GM23338 (cell line): ENCODE data around the gene DNAJC1. TPM values are rescaled to one million over a fixed set of nuclear protein-coding genes. Genes with fewer than 3 reads are reported as not detected.

Experiments used
- ATAC-seq: fragments of 200-7000 bp; cut with Tn5 transposase; 3 replicates; pipeline ENCODE4 v1.9.1; 2020
- DNase-seq: peaks from one replicate; pipeline ENCODE4 v3.0.0-alpha.2; 2015; ENCODE audit warnings: low spot score
- H2AFZ ChIP-seq: fragments of 200-600 bp; sonication (generic); 2 replicates; pipeline ENCODE4 v1.8.0; 2016; ENCODE audit warnings: antibody characterized with exemption, mild to moderate bottlenecking, moderate library complexity
- H3F3A ChIP-seq: fragments of 200-600 bp; sonication (generic); replicated peaks from 2 replicates; pipeline ENCODE4 v1.8.0; 2017; ENCODE audit warnings: antibody characterized with exemption, mixed run types, low read depth
- H3K27ac ChIP-seq: fragments of 200-600 bp; sonication (generic); 2 replicates; pipeline ENCODE4 v1.6.1; 2016; ENCODE audit warnings: low read depth
- H3K27me3 ChIP-seq: fragments of 200-600 bp; sonication (generic); 2 replicates; pipeline ENCODE4 v1.8.0; 2016; ENCODE audit warnings: mild to moderate bottlenecking, mixed run types, moderate library complexity; ENCODE audit not compliant: insufficient read depth
- H3K36me3 ChIP-seq: fragments of 200-600 bp; sonication (generic); 2 replicates; pipeline ENCODE4 v1.8.0; 2016; ENCODE audit warnings: mild to moderate bottlenecking; ENCODE audit not compliant: insufficient read depth
- H3K4me1 ChIP-seq: fragments of 200-600 bp; sonication (generic); 2 replicates; pipeline ENCODE4 v1.8.0; 2016; ENCODE audit warnings: mild to moderate bottlenecking, moderate library complexity; ENCODE audit not compliant: insufficient read depth
- H3K4me2 ChIP-seq: fragments of 200-600 bp; sonication (generic); 2 replicates; pipeline ENCODE4 v1.7.1; 2017; ENCODE audit warnings: mixed run types
- H3K4me3 ChIP-seq: fragments of 200-600 bp; sonication (generic); 2 replicates; pipeline ENCODE4 v1.6.1; 2016; ENCODE audit warnings: mixed run types
- H3K79me2 ChIP-seq: fragments of 200-600 bp; sonication (generic); replicated peaks from 2 replicates; pipeline ENCODE4 v1.8.0; 2017; ENCODE audit warnings: mild to moderate bottlenecking; ENCODE audit not compliant: insufficient read depth
- H3K9me2 ChIP-seq: fragments of 200-600 bp; sonication (generic); 2 replicates; pipeline ENCODE4 v1.8.0; 2017; ENCODE audit not compliant: insufficient read depth
- H4K20me1 ChIP-seq: fragments of 200-600 bp; sonication (generic); replicated peaks from 2 replicates; pipeline ENCODE4 v1.8.0; 2017; ENCODE audit warnings: mild to moderate bottlenecking; ENCODE audit not compliant: insufficient read depth
- H3K27ac Mint-ChIP-seq: 2 replicates; pipeline ENCODE4 v1.8.0; 2020; ENCODE audit warnings: inconsistent platforms, mild to moderate bottlenecking, moderate library complexity, mixed read lengths
- H3K27me3 Mint-ChIP-seq: 3 replicates; pipeline ENCODE4 v1.8.0; 2022; ENCODE audit warnings: low read depth, mild to moderate bottlenecking, moderate library complexity, mixed read lengths, inconsistent platforms; ENCODE audit not compliant: insufficient read depth, poor library complexity
- H3K36me3 Mint-ChIP-seq: 3 replicates; pipeline ENCODE4 v1.8.0; 2021; ENCODE audit warnings: low read depth, mild to moderate bottlenecking, inconsistent platforms, moderate library complexity, mixed read lengths
- H3K4me1 Mint-ChIP-seq: 3 replicates; pipeline ENCODE4 v1.8.0; 2020; ENCODE audit warnings: mild to moderate bottlenecking, inconsistent platforms, mixed read lengths
- H3K4me3 Mint-ChIP-seq: 3 replicates; pipeline ENCODE4 v1.8.0; 2021; ENCODE audit warnings: moderate library complexity, mild to moderate bottlenecking, inconsistent platforms, mixed read lengths
- H3K9me3 Mint-ChIP-seq: 3 replicates; pipeline ENCODE4 v1.8.0; 2020; ENCODE audit warnings: moderate library complexity, mild to moderate bottlenecking, inconsistent platforms, mixed read lengths
- CREB1 ChIP-seq: fragments of 250-450 bp; sonication (Bioruptor Pico); IDR thresholded peaks from 2 replicates; pipeline ENCODE4 v1.5.0; 2020; ENCODE audit warnings: low read depth, mild to moderate bottlenecking, moderate library complexity
- CTCF ChIP-seq, 2 experiments: fragments of 200-600 bp in 1 of 2; sonication (generic) in 1 of 2; conservative IDR thresholded peaks; 2 replicates each; pipeline versions ENCODE4 v1.5.1 to v1.6.1; 2016 to 2017; ENCODE audit warnings: antibody characterized with exemption in 2 of 2, low read depth in 2 of 2, mild to moderate bottlenecking in 2 of 2, moderate library complexity in 1 of 2
- ETS1 ChIP-seq: IDR thresholded peaks from 2 replicates; pipeline ENCODE4 v1.6.1; 2016; ENCODE audit warnings: antibody characterized with exemption
- EZH2 ChIP-seq: fragments of 200-600 bp; sonication (generic); IDR thresholded peaks from one replicate; pipeline ENCODE4 v1.8.0; 2017; ENCODE audit warnings: antibody characterized with exemption, mild to moderate bottlenecking, low read depth; ENCODE audit not compliant: unreplicated experiment
- EZH2phosphoT487 ChIP-seq: fragments of 200-600 bp; sonication (generic); IDR thresholded peaks from one replicate; pipeline ENCODE4 v1.8.1; 2018; ENCODE audit warnings: antibody characterized with exemption; ENCODE audit not compliant: unreplicated experiment
- JUNB ChIP-seq: IDR thresholded peaks from one replicate; pipeline ENCODE4 v1.6.1; 2016; ENCODE audit warnings: antibody characterized with exemption; ENCODE audit not compliant: unreplicated experiment
- NANOG ChIP-seq: IDR thresholded peaks from 2 replicates; pipeline ENCODE4 v1.6.1; 2016; ENCODE audit warnings: antibody characterized with exemption, borderline replicate concordance
- POLR2AphosphoS5 ChIP-seq: IDR thresholded peaks from 2 replicates; pipeline ENCODE4 v1.6.1; 2016; ENCODE audit warnings: antibody characterized with exemption, low read depth
- STAT1 ChIP-seq: IDR thresholded peaks from one replicate; pipeline ENCODE4 v1.6.1; 2016; ENCODE audit warnings: antibody characterized with exemption; ENCODE audit not compliant: unreplicated experiment
- ZNF114 ChIP-seq: fragments of 250-450 bp; sonication (Bioruptor Pico); IDR thresholded peaks from 2 replicates; pipeline ENCODE4 v1.5.0; 2020; ENCODE audit warnings: mild to moderate bottlenecking, moderate library complexity
- ZNF331 ChIP-seq: fragments of 250-450 bp; sonication (Bioruptor Pico); IDR thresholded peaks from 2 replicates; pipeline ENCODE4 v1.5.0; 2020; ENCODE audit warnings: low read depth, mild to moderate bottlenecking, moderate library complexity
- ZNF462 ChIP-seq: fragments of 250-450 bp; sonication (Bioruptor Pico); IDR thresholded peaks from 2 replicates; pipeline ENCODE4 v1.5.0; 2020; ENCODE audit warnings: mild to moderate bottlenecking, moderate library complexity
- polyA plus RNA-seq: library from polyadenylated mRNA; unstranded; fragments of >200 nt; fragmentation: Nextera tagmentation; extraction: Ambion mirVana; gene quantifications from 2 replicates; pipeline ENCODE4 v1.2.1, GENCODE V29; 2016
- total RNA-seq: library from RNA; depleted of rRNA; stranded (reverse); fragments of >200 nt; shearing (Covaris generic); gene quantifications from 2 replicates; pipeline ENCODE4 v1.2.3, GENCODE V29; 2014

The DNAJC1 gene
- total and polyA plus RNA-seq, 2 experiments from 2014 or later, result 38.6 to 45.3 TPM

GRCh38 chr10:21989453-21990154 lies 13.9 kb downstream of the DNAJC1 start:
- Histone ChIP-seq H4K20me1 (no peaks in the 10 kb centered on the region), H3K27me3 (no peaks in the 10 kb centered on the region), H3K4me2 (no peak overlapping the region), H3F3A (no peaks in the 10 kb centered on the region), H3K4me3 (no peak overlapping the region), H3K9me2 (no peaks in the 10 kb centered on the region), H3K27ac (no peak overlapping the region), H3K79me2 (no peaks in the 10 kb centered on the region), H2AFZ (no peak overlapping the region), H3K4me1 (no peaks in the 10 kb centered on the region), H3K36me3 (no peaks in the 10 kb centered on the region)
- no peak overlapping the region for H3K4me3 Mint-ChIP-seq
- peaks cover 6% of the 10 kb centered on the region; the same call in 2 of the 3 replicates for H3K4me1 Mint-ChIP-seq
- peaks cover 2% of the 10 kb centered on the region; the same call in 1 of the 3 replicates for H3K9me3 Mint-ChIP-seq
- H3K27ac Mint-ChIP-seq, result no peak overlapping the region
- peaks cover 4% of the 10 kb centered on the region; the same call in 2 of the 3 replicates for H3K36me3 Mint-ChIP-seq
- no peak for TF ChIP-seq POLR2AphosphoS5
- TF ChIP-seq CTCF (conservative IDR thresholded peaks at IDR 0.05; ENCODE audit: low read depth in 2 of 2), result peak; percentile 88 to 90
- TF ChIP-seq EZH2, result no peak
- H3K27me3 Mint-ChIP-seq, result no peaks in the 10 kb centered on the region
- ATAC-seq (peak; percentile 100), DNase-seq (peak; percentile 91)

GRCh38 chr10:21985541-21985940 lies 18.0 kb downstream of the DNAJC1 start:
- Mint-ChIP-seq H3K27me3 (no peaks in the 10 kb centered on the region), H3K27ac (no peak overlapping the region), H3K9me3 (no peaks in the 10 kb centered on the region), H3K36me3 (peaks cover 4% of the 10 kb centered on the region; the same call in 2 of the 3 replicates), H3K4me1 (peaks cover 15% of the 10 kb centered on the region), H3K4me3 (no peak overlapping the region)
- Histone ChIP-seq H3F3A (no peaks in the 10 kb centered on the region), H2AFZ (no peak overlapping the region), H3K79me2 (no peaks in the 10 kb centered on the region), H3K4me3 (no peak overlapping the region), H3K9me2 (no peaks in the 10 kb centered on the region), H3K4me2 (no peak overlapping the region), H3K36me3 (no peaks in the 10 kb centered on the region), H4K20me1 (no peaks in the 10 kb centered on the region), H3K27me3 (no peaks in the 10 kb centered on the region), H3K27ac (no peak overlapping the region), H3K4me1 (no peaks in the 10 kb centered on the region)
- no peak for ATAC-seq
- DNase-seq, result no peak
- TF ChIP-seq ZNF114 (CRISPR knock-in tag) (no peak), STAT1 (no peak), EZH2phosphoT487 (no peak), ZNF331 (CRISPR knock-in tag) (no peak), EZH2 (no peak), ETS1 (no peak), NANOG (no peak), CREB1 (no peak), ZNF462 (CRISPR knock-in tag) (no peak), JUNB (no peak)
